CD4-positive, CD25-positive, alpha-beta regulatory T cell (primary cell): Measurements from ENCODE around the gene PCSK4. TPM values are rescaled to one million over a fixed set of nuclear protein-coding genes. Genes with fewer than 3 reads are reported as not detected.

Experiments used
- ATAC-seq, 2 donors: fragments of 150-1000 bp; cut with Tn5 transposase; one replicate each; pipeline ENCODE4 v1.10.0; 2021; ENCODE audit warnings: low read depth in 2 of 2, moderate number of reproducible peaks in 2 of 2, moderate library complexity in 1 of 2
- DNase-seq, 3 donors: peaks; one replicate each; pipeline versions ENCODE4 v3.0.0 to v3.0.0-alpha.2; 2012 to 2022; ENCODE audit warnings: mixed read lengths in 1 of 3
- H3K27ac ChIP-seq: one replicate; pipeline ENCODE4 v1.7.0; 2013; ENCODE audit warnings: mild to moderate bottlenecking, low read length; ENCODE audit not compliant: insufficient read depth, poor library complexity, severe bottlenecking
- H3K27me3 ChIP-seq: one replicate; pipeline ENCODE4 v1.7.0; 2013; ENCODE audit warnings: low read length; ENCODE audit not compliant: control insufficient read depth, insufficient read depth
- H3K36me3 ChIP-seq: one replicate; pipeline ENCODE4 v1.7.0; 2013; ENCODE audit warnings: mild to moderate bottlenecking, low read length, moderate library complexity; ENCODE audit not compliant: control insufficient read depth, insufficient read depth
- H3K4me1 ChIP-seq: 2 replicates; pipeline ENCODE4 v1.7.0; 2013; ENCODE audit warnings: mild to moderate bottlenecking, low read length; ENCODE audit not compliant: insufficient read depth, control insufficient read depth, poor library complexity, severe bottlenecking
- H3K4me3 ChIP-seq: one replicate; pipeline ENCODE4 v1.7.0; 2013; ENCODE audit warnings: low read depth, mild to moderate bottlenecking, low read length, moderate library complexity
- H3K9me3 ChIP-seq, 2 experiments: 1 replicate in 1 of 2; 2 replicates in 1 of 2; pipeline ENCODE4 v1.7.0; 2013; ENCODE audit warnings: low read length in 2 of 2, mild to moderate bottlenecking in 1 of 2, moderate library complexity in 1 of 2; ENCODE audit not compliant: control insufficient read depth in 2 of 2
- H3K27ac Mint-ChIP-seq, 3 donors: one replicate each; pipeline ENCODE4 v1.8.0; 2020 to 2022; ENCODE audit warnings: mild to moderate bottlenecking in 3 of 3, mixed read lengths in 3 of 3, moderate library complexity in 2 of 3
- H3K27me3 Mint-ChIP-seq: one replicate; pipeline ENCODE4 v1.8.0; 2022; ENCODE audit warnings: mild to moderate bottlenecking, mixed read lengths
- H3K36me3 Mint-ChIP-seq: one replicate; pipeline ENCODE4 v1.8.0; 2020; ENCODE audit warnings: mixed read lengths
- H3K4me1 Mint-ChIP-seq, 4 donors: one replicate each; pipeline ENCODE4 v1.8.0; 2020 to 2022; ENCODE audit warnings: mixed read lengths in 4 of 4, mild to moderate bottlenecking in 1 of 4
- H3K4me3 Mint-ChIP-seq, 4 donors: one replicate each; pipeline ENCODE4 v1.8.0; 2020 to 2022; ENCODE audit warnings: mild to moderate bottlenecking in 4 of 4, mixed read lengths in 4 of 4, moderate library complexity in 3 of 4
- H3K9me3 Mint-ChIP-seq, 7 donors: one replicate each; pipeline ENCODE4 v1.8.0; 2020 to 2022; ENCODE audit warnings: mixed read lengths in 7 of 7, mild to moderate bottlenecking in 3 of 7, moderate library complexity in 2 of 7
- polyA plus RNA-seq, 4 donors: library from polyadenylated mRNA; unstranded; fragments of 300-500 nt; fragmentation: Illumina TruSeq; gene quantifications; one replicate each; pipeline ENCODE4 v1.2.3, GENCODE V29; 2021
- total RNA-seq: library from RNA; stranded (reverse); gene quantifications from one replicate; pipeline ENCODE4 v1.2.3, GENCODE V29; 2022

PCSK4 gene
- total and polyA plus RNA-seq, 5 donors from 2014 or later: 0.08 to 1.3 (median 0.79) TPM; not detected in 1

DNA sequence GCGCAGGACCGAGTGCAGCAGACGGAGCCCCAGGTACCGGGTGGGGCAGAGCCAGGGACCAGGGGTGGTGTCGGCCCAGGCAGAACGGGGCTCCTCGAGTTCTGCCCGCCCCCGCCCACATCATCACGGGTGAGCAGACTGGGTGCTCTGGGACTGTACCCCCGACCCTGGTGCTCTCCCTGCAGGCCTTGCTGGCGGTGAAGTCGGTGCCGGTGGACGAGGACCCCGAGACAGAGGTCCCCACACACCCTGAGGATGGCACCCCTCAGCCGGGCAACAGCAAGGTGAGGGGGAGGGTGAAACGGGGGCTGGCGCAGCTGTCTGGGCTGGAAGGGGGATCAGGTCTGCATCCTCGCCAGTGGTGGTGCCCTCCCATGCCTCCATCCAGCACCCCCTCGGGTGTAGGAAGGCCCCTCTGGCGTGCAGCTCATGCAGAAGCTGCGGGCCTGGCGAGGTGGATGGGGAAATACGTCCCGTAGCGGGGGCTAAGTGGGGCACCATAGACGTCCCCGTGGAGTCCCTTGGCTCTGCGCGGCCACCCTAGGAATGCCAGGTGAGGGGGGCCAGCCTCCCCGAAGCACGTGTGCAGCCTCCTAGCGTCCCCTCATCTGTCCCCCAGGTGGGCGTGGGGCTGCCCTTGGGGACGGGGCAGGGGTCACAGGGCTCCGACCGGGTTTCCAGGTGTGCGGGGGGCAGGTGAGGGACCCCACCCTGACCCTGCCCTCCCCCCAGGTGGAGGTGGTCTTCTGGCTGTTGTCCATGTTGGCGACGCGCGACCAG is 33.8 kb downstream of the PCSK4 start:
- no peak overlapping the region for H3K27ac ChIP-seq
- H3K36me3 ChIP-seq: peaks cover 4% of the 10 kb centered on the region
- H3K27ac Mint-ChIP-seq: no peak overlapping the region
- H3K4me3 Mint-ChIP-seq: no peak overlapping the region
- no peak overlapping the region for H3K4me3 ChIP-seq
- peaks cover 4% of the 10 kb centered on the region for H3K27me3 ChIP-seq
- peaks cover 16% of the 10 kb centered on the region for H3K4me1 ChIP-seq
- no peaks in the 10 kb centered on the region for H3K36me3 Mint-ChIP-seq
- H3K4me1 Mint-ChIP-seq: peaks cover 0 to 28% (median 4%) of the 10 kb centered on the region in 4 donors
- no peaks in the 10 kb centered on the region for H3K9me3 ChIP-seq
- no peak for ATAC-seq
- DNase-seq: no peak
- peaks cover 0 to 3% (median 0%) of the 10 kb centered on the region in 7 donors for H3K9me3 Mint-ChIP-seq
- H3K27me3 Mint-ChIP-seq: peaks cover 44% of the 10 kb centered on the region

DNA sequence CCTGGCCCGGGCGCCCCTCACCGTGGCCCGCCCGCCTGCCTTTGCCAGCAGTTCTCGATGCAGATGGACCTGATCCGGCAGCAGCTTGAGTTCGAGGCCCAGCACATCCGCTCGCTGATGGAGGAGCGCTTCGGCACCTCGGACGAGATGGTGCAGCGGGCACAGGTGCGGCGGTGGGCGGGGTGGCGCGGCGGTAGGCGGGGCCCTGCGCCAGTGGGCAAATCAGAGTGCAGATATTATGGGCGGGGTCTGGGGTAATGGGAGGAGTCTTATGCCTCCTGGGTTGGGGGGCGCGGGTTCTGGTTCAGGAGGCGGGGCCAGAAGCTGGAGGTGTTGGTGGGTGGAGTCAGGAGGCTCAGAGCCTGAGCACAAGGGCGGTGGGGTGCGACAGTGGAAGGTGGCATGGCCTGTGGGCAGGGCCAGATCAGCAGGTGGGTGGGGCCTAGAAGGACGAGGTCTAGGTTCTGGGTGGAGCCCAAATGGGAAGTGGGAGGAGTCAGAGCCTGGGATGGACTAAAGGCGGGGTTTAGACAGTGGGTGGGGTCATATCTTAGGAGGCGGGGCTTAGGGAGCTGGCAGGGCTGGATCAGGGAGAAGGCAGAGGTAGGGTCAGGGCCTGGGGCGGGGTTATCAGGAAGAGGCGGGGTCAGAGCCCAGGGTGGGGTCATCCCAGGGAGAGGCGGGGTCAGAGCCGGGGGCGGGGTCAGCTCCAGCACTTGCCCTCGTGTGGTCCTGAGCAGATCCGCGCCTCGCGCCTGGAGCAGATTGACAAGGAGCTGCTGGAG is 34.6 kb downstream of the PCSK4 start:
- Histone ChIP-seq H3K9me3 (no peaks in the 10 kb centered on the region), H3K36me3 (peaks cover 1% of the 10 kb centered on the region), H3K4me1 (peaks cover 16% of the 10 kb centered on the region), H3K27me3 (peaks cover 10% of the 10 kb centered on the region), H3K27ac (no peak overlapping the region), H3K4me3 (no peak overlapping the region)
- peaks cover 0 to 4% (median 0%) of the 10 kb centered on the region in 7 donors for H3K9me3 Mint-ChIP-seq
- H3K4me3 Mint-ChIP-seq: peak overlapping the region in 3 of 4 donors; percentile 62 to 80 (median 76)
- peak overlapping the region in 1 of 3 donors; percentile 32 for H3K27ac Mint-ChIP-seq
- peaks cover 0 to 34% (median 4%) of the 10 kb centered on the region in 4 donors for H3K4me1 Mint-ChIP-seq
- H3K27me3 Mint-ChIP-seq: peaks cover 52% of the 10 kb centered on the region
- peak; percentile 55 to 74 (median 56) for DNase-seq
- peak; percentile 54 to 56 for ATAC-seq
- no peaks in the 10 kb centered on the region for H3K36me3 Mint-ChIP-seq

DNA sequence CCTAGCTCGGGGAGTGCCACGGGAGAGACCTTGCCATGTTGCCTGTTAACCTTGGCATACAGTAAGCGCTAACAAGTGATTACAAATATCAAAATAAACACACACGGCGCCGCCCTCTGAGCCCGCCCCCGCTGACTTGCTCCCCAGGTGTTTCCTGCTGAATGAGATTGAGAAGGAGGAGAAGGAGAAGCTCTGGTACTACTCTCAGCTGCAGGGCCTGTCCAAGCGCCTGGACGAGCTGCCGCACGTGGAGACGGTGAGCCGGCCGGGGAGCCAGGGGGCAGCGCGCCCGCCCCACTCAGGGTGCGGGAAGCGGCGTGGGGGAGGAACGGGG is 35.2 kb downstream of the PCSK4 start:
- H3K27me3 Mint-ChIP-seq: peaks cover 55% of the 10 kb centered on the region
- H3K4me1 Mint-ChIP-seq: peaks cover 0 to 37% (median 4%) of the 10 kb centered on the region in 4 donors
- H3K36me3 Mint-ChIP-seq: no peaks in the 10 kb centered on the region
- no peak overlapping the region for H3K27ac Mint-ChIP-seq
- H3K9me3 ChIP-seq: no peaks in the 10 kb centered on the region
- ATAC-seq: no peak
- H3K27me3 ChIP-seq: peaks cover 14% of the 10 kb centered on the region
- no peaks in the 10 kb centered on the region for H3K36me3 ChIP-seq
- peaks cover 21% of the 10 kb centered on the region for H3K4me1 ChIP-seq
- no peak overlapping the region for H3K27ac ChIP-seq
- H3K4me3 Mint-ChIP-seq: peak overlapping the region in 3 of 4 donors; percentile 67 to 80 (median 71)
- H3K9me3 Mint-ChIP-seq: peaks cover 0 to 4% (median 0%) of the 10 kb centered on the region in 7 donors
- DNase-seq: peak in 1 of 3 donors; percentile 39
- H3K4me3 ChIP-seq: no peak overlapping the region

DNA sequence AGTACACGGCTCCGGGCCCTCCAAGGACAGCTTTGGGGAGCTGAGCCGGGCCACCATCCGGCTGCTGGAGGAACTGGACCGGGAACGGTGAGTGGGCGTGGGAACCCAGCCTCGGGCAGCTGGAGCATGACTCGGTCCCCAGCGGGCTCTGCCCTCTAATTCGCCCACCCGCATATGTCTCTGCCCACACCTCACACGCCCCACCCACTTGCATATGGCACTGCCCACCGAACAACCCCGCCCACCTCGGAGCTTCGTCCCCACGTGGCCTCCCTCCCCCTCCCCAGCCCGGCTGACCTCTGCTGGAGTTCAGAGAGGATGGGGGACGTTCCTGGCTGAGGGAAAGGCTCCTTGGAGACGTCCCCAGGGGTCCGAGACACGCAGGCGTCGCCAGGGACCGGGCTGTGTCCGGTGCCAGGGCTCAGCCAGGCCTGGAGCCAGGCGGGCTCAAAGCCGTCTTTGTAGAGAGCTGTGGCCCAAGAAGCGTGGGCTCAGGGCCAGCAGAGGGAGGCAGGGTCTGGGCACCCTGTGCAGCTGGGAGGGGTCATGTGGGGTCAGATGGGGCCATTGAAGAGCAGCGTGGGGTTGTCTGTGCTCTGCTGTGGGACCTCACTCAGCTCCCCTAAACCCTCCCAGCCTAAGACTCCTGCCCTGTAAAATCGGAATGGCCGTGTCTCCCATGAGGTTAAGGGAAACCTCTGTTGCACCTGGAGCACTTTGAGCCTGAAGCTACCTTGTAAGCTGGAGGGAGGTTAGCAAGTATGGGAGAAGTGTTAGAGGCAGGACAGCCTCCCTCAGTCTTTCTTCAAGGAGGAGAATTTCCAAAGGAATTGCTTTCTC is 36.4 kb downstream of the PCSK4 start:
- no peaks in the 10 kb centered on the region for H3K9me3 ChIP-seq
- Mint-ChIP-seq H3K27ac (no peak overlapping the region), H3K4me1 (peaks cover 0 to 40% (median 6%) of the 10 kb centered on the region in 4 donors), H3K27me3 (peaks cover 51% of the 10 kb centered on the region), H3K36me3 (no peaks in the 10 kb centered on the region), H3K4me3 (peak overlapping the region in 3 of 4 donors; percentile 38 to 61 (median 59)), H3K9me3 (peaks cover 0 to 4% (median 0%) of the 10 kb centered on the region in 7 donors)
- ATAC-seq (no peak), DNase-seq (no peak)
- H3K27me3 ChIP-seq: peaks cover 14% of the 10 kb centered on the region
- H3K4me3 ChIP-seq: no peak overlapping the region
- H3K27ac ChIP-seq: no peak overlapping the region
- H3K36me3 ChIP-seq: no peaks in the 10 kb centered on the region
- peaks cover 30% of the 10 kb centered on the region for H3K4me1 ChIP-seq

DNA sequence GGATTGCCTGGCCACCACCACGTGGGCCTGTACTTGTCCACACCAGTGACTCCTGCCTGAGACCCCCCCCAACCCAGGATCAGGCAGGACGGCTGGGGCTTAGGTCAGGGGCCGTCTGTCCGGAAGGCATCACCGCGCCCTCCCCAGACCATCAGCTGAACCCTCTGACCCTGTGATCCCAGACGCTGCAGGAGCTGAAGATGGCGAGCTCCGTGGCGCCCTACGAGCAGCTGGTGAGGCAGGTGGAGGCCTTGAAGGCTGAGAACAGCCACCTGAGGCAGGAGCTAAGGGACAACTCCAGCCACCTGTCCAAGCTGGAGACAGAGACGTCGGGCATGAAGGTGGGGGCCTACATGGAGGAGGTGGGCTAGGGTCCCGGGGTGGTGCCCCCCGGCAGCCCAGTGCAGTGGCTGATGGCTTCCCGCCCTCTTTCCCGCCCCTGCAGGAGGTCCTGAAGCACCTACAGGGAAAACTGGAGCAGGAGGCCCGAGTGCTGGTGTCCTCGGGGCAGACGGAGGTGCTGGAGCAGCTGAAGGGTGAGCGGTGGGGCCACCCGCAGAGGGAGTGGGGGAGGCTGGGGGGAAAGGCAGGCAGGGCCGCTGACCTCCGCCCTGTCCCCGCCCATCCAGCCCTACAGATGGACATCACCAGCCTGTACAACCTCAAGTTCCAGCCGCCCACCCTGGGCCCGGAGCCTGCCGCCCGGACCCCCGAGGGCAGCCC is 37.2 kb downstream of the PCSK4 start:
- no peak overlapping the region for H3K27ac ChIP-seq
- H3K9me3 ChIP-seq: no peaks in the 10 kb centered on the region
- ATAC-seq (no peak), DNase-seq (no peak)
- no peaks in the 10 kb centered on the region for H3K36me3 ChIP-seq
- no peak overlapping the region for H3K27ac Mint-ChIP-seq
- H3K9me3 Mint-ChIP-seq: peaks cover 0 to 4% (median 0%) of the 10 kb centered on the region in 7 donors
- H3K36me3 Mint-ChIP-seq: no peaks in the 10 kb centered on the region
- H3K27me3 Mint-ChIP-seq: peaks cover 51% of the 10 kb centered on the region
- H3K4me3 Mint-ChIP-seq: no peak overlapping the region
- H3K4me1 Mint-ChIP-seq: peaks cover 0 to 38% (median 7%) of the 10 kb centered on the region in 4 donors
- H3K27me3 ChIP-seq: peaks cover 14% of the 10 kb centered on the region
- peaks cover 30% of the 10 kb centered on the region for H3K4me1 ChIP-seq
- no peak overlapping the region for H3K4me3 ChIP-seq

DNA sequence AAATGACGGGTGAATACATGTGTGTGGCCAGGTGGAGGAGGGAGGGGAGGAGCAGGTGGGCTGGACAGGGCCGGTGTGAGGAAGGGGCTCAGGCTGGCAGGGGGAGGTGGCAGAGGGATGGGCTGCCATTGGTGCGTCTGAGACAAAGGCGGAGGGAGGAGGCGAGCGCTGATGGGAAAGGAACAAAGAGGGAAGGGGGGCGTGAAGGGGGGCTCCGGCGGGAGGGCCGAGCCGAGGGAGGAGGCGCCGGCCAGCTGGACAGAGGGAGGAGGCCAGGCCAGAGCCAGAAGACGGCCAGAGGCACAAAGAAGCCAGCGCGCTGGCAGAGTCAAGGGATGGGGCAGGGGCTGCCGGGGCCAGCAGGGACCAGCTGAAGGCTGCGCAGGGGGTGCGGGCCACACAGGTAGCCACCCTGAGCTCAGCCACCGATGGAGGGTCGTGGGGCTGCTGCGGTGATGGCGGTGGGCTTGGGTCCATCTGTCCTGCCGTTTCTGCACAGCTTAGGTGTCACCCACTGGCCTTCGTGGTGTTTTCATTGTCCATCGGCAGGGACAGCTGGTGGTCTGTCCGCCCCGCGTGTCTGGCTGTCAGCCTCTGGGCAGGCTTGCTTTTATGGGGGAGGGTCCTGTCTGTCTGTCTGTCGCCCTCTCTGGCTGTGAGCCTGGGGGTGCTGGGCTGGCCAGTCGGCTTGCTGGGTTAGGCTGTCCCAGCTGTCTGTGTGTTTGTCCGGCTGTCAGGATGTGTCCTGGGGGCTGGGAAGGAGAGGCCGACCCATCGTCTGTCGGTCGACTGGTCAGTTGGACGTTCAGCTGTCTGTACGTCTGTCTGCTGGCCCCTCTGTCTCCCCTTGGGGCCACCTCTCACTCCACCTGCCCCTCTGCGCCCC is 38.0 kb downstream of the PCSK4 start:
- peaks cover 18% of the 10 kb centered on the region for H3K27me3 ChIP-seq
- H3K36me3 ChIP-seq: no peaks in the 10 kb centered on the region
- peaks cover 0 to 6% (median 0%) of the 10 kb centered on the region in 7 donors for H3K9me3 Mint-ChIP-seq
- H3K27ac ChIP-seq: no peak overlapping the region
- ATAC-seq (no peak), DNase-seq (no peak)
- H3K9me3 ChIP-seq: no peaks in the 10 kb centered on the region
- no peaks in the 10 kb centered on the region for H3K36me3 Mint-ChIP-seq
- H3K4me1 ChIP-seq: peaks cover 30% of the 10 kb centered on the region
- H3K27ac Mint-ChIP-seq: no peak overlapping the region
- no peak overlapping the region for H3K4me3 ChIP-seq
- peaks cover 59% of the 10 kb centered on the region for H3K27me3 Mint-ChIP-seq
- peaks cover 0 to 41% (median 11%) of the 10 kb centered on the region in 4 donors for H3K4me1 Mint-ChIP-seq
- H3K4me3 Mint-ChIP-seq: no peak overlapping the region
